Stimulated activated CD8-positive, alpha-beta memory T cell treated with anti-CD3 and anti-CD28 coated beads, Interleukin-12 subunit alpha, Interleukin-12 subunit beta, amount 100 ng/mL, for 1 hour (primary cell): ENCODE data around the gene TMEM229B.

Experiments
- DNase-seq: peaks from one replicate; pipeline ENCODE4 v3.0.0-alpha.2; 2020; ENCODE audit warnings: low read depth

The TMEM229B gene

GRCh38 chr14:67486890-67487289 is 1.6 kb downstream of the TMEM229B start:
- DNase-seq, result no peak

GRCh38 chr14:67485501-67486095 is 2.9 kb downstream of the TMEM229B start:
- DNase-seq, result no peak

- no peak for DNase-seq
Measured at GRCh38 chr14:67483579-67484285, 4.8 kb downstream of the TMEM229B start.

- no peak for DNase-seq
Measured at GRCh38 chr14:67482231-67483164, 6.0 kb downstream of the TMEM229B start.

GRCh38 chr14:67480011-67480410 is 8.5 kb downstream of the TMEM229B start:
- DNase-seq, result no peak

- DNase-seq, result no peak
Measured at GRCh38 chr14:67478800-67479084, 9.8 kb downstream of the TMEM229B start.

GRCh38 chr14:67477926-67478799 is 10.4 kb downstream of the TMEM229B start:
- no peak for DNase-seq

- no peak for DNase-seq
Measured at GRCh38 chr14:67474366-67474765, 14.2 kb downstream of the TMEM229B start.

- no peak for DNase-seq
Measured at GRCh38 chr14:67473290-67474082, 15.0 kb downstream of the TMEM229B start.

- no peak for DNase-seq
Measured at GRCh38 chr14:67472726-67473125, 15.8 kb downstream of the TMEM229B start.

- DNase-seq, result no peak
Measured at GRCh38 chr14:67469954-67470353, 18.6 kb downstream of the TMEM229B start.

GRCh38 chr14:67468378-67468730 is 20.2 kb downstream of the TMEM229B start:
- DNase-seq, result no peak

GRCh38 chr14:67467134-67467533 is 21.4 kb downstream of the TMEM229B start:
- DNase-seq, result no peak

- no peak for DNase-seq
Measured at GRCh38 chr14:67464879-67465278, 23.6 kb downstream of the TMEM229B start.

- DNase-seq, result no peak
Measured at GRCh38 chr14:67464377-67464776, 24.1 kb downstream of the TMEM229B start.

- no peak for DNase-seq
Measured at GRCh38 chr14:67463900-67464299, 24.6 kb downstream of the TMEM229B start.

GRCh38 chr14:67461996-67462395 is 26.5 kb downstream of the TMEM229B start:
- no peak for DNase-seq

- no peak for DNase-seq
Measured at GRCh38 chr14:67461341-67461985, 27.1 kb downstream of the TMEM229B start.

GRCh38 chr14:67459336-67459735 is 29.2 kb downstream of the TMEM229B start:
- DNase-seq, result no peak

GRCh38 chr14:67457782-67458181 is 30.7 kb downstream of the TMEM229B start:
- DNase-seq, result no peak

GRCh38 chr14:67456732-67457131 is 31.8 kb downstream of the TMEM229B start:
- no peak for DNase-seq
